H9 (cell line): ENCODE data around the gene PPP1R16B. TPM values are rescaled to one million over a fixed set of nuclear protein-coding genes. Genes with fewer than 3 reads are reported as not detected.

Experiments used
- DNase-seq: peaks from one replicate; pipeline ENCODE4 v3.0.0-alpha.2; 2017
- H2AFZ ChIP-seq: one replicate; pipeline ENCODE4 v1.6.1; 2013; ENCODE audit warnings: mild to moderate bottlenecking, low read length, control low read depth, moderate library complexity
- H2AK5ac ChIP-seq: 2 replicates; pipeline ENCODE4 v1.6.1; 2013; ENCODE audit warnings: low read length, control low read depth, mixed read lengths; ENCODE audit not compliant: insufficient read length
- H2BK120ac ChIP-seq: one replicate; pipeline ENCODE4 v1.6.1; 2013; ENCODE audit warnings: low read depth, mild to moderate bottlenecking, low read length, control low read depth, inconsistent platforms; ENCODE audit not compliant: poor library complexity, severe bottlenecking
- H2BK12ac ChIP-seq: 2 replicates; pipeline ENCODE4 v1.6.1; 2013; ENCODE audit warnings: low read length, control low read depth, mixed read lengths, low read depth; ENCODE audit not compliant: insufficient read length
- H2BK15ac ChIP-seq: 2 replicates; pipeline ENCODE4 v1.6.1; 2013; ENCODE audit warnings: low read depth, low read length, control low read depth
- H2BK20ac ChIP-seq: one replicate; pipeline ENCODE4 v1.6.1; 2013; ENCODE audit warnings: low read depth, mild to moderate bottlenecking, low read length, control low read depth, inconsistent platforms; ENCODE audit not compliant: poor library complexity, severe bottlenecking
- H2BK5ac ChIP-seq: 2 replicates; pipeline ENCODE4 v1.6.1; 2013; ENCODE audit warnings: low read length, control low read depth, mixed read lengths; ENCODE audit not compliant: insufficient read length
- H3K14ac ChIP-seq: 2 replicates; pipeline ENCODE4 v1.6.1; 2013; ENCODE audit warnings: low read length, control low read depth; ENCODE audit not compliant: insufficient read depth
- H3K18ac ChIP-seq: 2 replicates; pipeline ENCODE4 v1.6.1; 2013; ENCODE audit warnings: low read depth, mild to moderate bottlenecking, mixed read lengths, low read length, control low read depth; ENCODE audit not compliant: insufficient read length
- H3K23ac ChIP-seq: 2 replicates; pipeline ENCODE4 v1.6.1; 2013; ENCODE audit warnings: low read length, control low read depth, mixed read lengths, low read depth; ENCODE audit not compliant: insufficient read length
- H3K23me2 ChIP-seq: 2 replicates; pipeline ENCODE4 v1.6.1; 2013; ENCODE audit warnings: low read depth, mild to moderate bottlenecking, mixed read lengths, low read length, control low read depth; ENCODE audit not compliant: insufficient read length, poor library complexity, severe bottlenecking
- H3K27ac ChIP-seq: 2 replicates; pipeline ENCODE4 v1.5.1; 2013; ENCODE audit warnings: low read length, control low read depth, mixed read lengths, low read depth; ENCODE audit not compliant: insufficient read length
- H3K27me3 ChIP-seq: 2 replicates; pipeline ENCODE4 v1.6.1; 2013; ENCODE audit warnings: low read length, control low read depth, inconsistent platforms; ENCODE audit not compliant: insufficient read depth
- H3K4ac ChIP-seq: 2 replicates; pipeline ENCODE4 v1.6.1; 2013; ENCODE audit warnings: low read depth, mild to moderate bottlenecking, control low read depth, inconsistent platforms, low read length, moderate library complexity
- H3K4me1 ChIP-seq: 2 replicates; pipeline ENCODE4 v1.6.1; 2013; ENCODE audit warnings: low read length, control low read depth, inconsistent platforms; ENCODE audit not compliant: insufficient read depth
- H3K4me2 ChIP-seq: 2 replicates; pipeline ENCODE4 v1.6.1; 2013; ENCODE audit warnings: low read length, control low read depth, mixed read lengths; ENCODE audit not compliant: insufficient read length, insufficient read depth
- H3K56ac ChIP-seq: 2 replicates; pipeline ENCODE4 v1.6.1; 2013; ENCODE audit warnings: low read depth, mild to moderate bottlenecking, mixed read lengths, low read length, control low read depth; ENCODE audit not compliant: insufficient read length
- H3K79me1 ChIP-seq: 2 replicates; pipeline ENCODE4 v1.6.1; 2013; ENCODE audit warnings: low read depth, mild to moderate bottlenecking, moderate library complexity, low read length, control low read depth, inconsistent platforms; ENCODE audit not compliant: insufficient read depth, poor library complexity, severe bottlenecking
- H3K79me2 ChIP-seq: 2 replicates; pipeline ENCODE4 v1.6.1; 2013; ENCODE audit warnings: low read length, control low read depth, inconsistent platforms; ENCODE audit not compliant: insufficient read depth
- H3K9ac ChIP-seq: 2 replicates; pipeline ENCODE4 v1.6.1; 2013; ENCODE audit warnings: low read length, control low read depth, mixed read lengths; ENCODE audit not compliant: insufficient read length; ENCODE audit errors: extremely low read depth
- H3K9me3 ChIP-seq: one replicate; pipeline ENCODE4 v1.6.1; 2013; ENCODE audit warnings: low read depth, low read length, inconsistent platforms; ENCODE audit not compliant: control insufficient read depth
- H3T11ph ChIP-seq: one replicate; pipeline ENCODE4 v1.6.1; 2013; ENCODE audit warnings: mild to moderate bottlenecking, low read length, control low read depth, inconsistent platforms
- H4K20me1 ChIP-seq: one replicate; pipeline ENCODE4 v1.6.1; 2013; ENCODE audit not compliant: control insufficient read depth, insufficient read length, insufficient read depth
- H4K5ac ChIP-seq: 2 replicates; pipeline ENCODE4 v1.6.1; 2013; ENCODE audit warnings: low read depth, mild to moderate bottlenecking, mixed read lengths, low read length, control low read depth; ENCODE audit not compliant: insufficient read length
- H4K8ac ChIP-seq: replicated peaks from 2 replicates; pipeline ENCODE4 v1.6.1; 2013; ENCODE audit warnings: low read length, control low read depth, mixed read lengths, low read depth; ENCODE audit not compliant: insufficient read length
- H4K91ac ChIP-seq: 2 replicates; pipeline ENCODE4 v1.6.1; 2013; ENCODE audit warnings: low read depth, mild to moderate bottlenecking, moderate library complexity, mixed read lengths, low read length, control low read depth; ENCODE audit not compliant: insufficient read length
- H3K27ac Mint-ChIP-seq, 3 experiments: 2 replicates in 2 of 3; 3 replicates in 1 of 3; pipeline ENCODE4 v1.8.0; 2020 to 2021; ENCODE audit warnings: mixed read lengths in 3 of 3, mild to moderate bottlenecking in 1 of 3, moderate library complexity in 1 of 3
- H3K27me3 Mint-ChIP-seq: 2 replicates; pipeline ENCODE4 v1.8.0; 2021; ENCODE audit warnings: low read depth, mild to moderate bottlenecking, moderate library complexity, mixed read lengths
- H3K36me3 Mint-ChIP-seq, 3 experiments: 2 replicates in 2 of 3; 3 replicates in 1 of 3; pipeline ENCODE4 v1.8.0; 2020 to 2021; ENCODE audit warnings: low read depth in 3 of 3, mixed read lengths in 3 of 3; ENCODE audit not compliant: insufficient read depth in 1 of 3
- H3K4me1 Mint-ChIP-seq, 2 experiments: 2 replicates each; pipeline ENCODE4 v1.8.0; 2020; ENCODE audit warnings: mixed read lengths in 2 of 2
- H3K4me3 Mint-ChIP-seq, 2 experiments: 2 replicates in 1 of 2; 3 replicates in 1 of 2; pipeline ENCODE4 v1.8.0; 2020 to 2021; ENCODE audit warnings: mild to moderate bottlenecking in 2 of 2, mixed read lengths in 2 of 2, moderate library complexity in 1 of 2
- H3K9me3 Mint-ChIP-seq, 2 experiments: 2 replicates in 1 of 2; 3 replicates in 1 of 2; pipeline ENCODE4 v1.8.0; 2020; ENCODE audit warnings: mild to moderate bottlenecking in 2 of 2, mixed read lengths in 2 of 2, moderate library complexity in 1 of 2
- WGBS: extraction: QIAGEN DNeasy Blood & Tissue Kit; methylation state at CpG from one replicate; pipeline ENCODE4 v1.1.7; 2013; ENCODE audit warnings: missing lambda C conversion rate, low lambda C conversion rate, mixed read lengths; ENCODE audit not compliant: insufficient read length; ENCODE audit errors: extremely low coverage; 5-methylcytosine and 5-hydroxymethylcytosine counted together
- total RNA-seq: library from RNA; stranded (reverse); gene quantifications from 2 replicates; pipeline ENCODE4 v1.2.1, GENCODE V29; 2021
- TF ChIP-seq, protein P1 (sequence below): fragments of 200-600 bp; sonication (generic); conservative IDR thresholded peaks from 3 replicates; pipeline ENCODE4 v1.8.0; 2021; ENCODE audit warnings: antibody characterized with exemption, mild to moderate bottlenecking

The PPP1R16B gene
- total RNA-seq, 1 experiment from 2014 or later: 8.2 TPM

DNA sequence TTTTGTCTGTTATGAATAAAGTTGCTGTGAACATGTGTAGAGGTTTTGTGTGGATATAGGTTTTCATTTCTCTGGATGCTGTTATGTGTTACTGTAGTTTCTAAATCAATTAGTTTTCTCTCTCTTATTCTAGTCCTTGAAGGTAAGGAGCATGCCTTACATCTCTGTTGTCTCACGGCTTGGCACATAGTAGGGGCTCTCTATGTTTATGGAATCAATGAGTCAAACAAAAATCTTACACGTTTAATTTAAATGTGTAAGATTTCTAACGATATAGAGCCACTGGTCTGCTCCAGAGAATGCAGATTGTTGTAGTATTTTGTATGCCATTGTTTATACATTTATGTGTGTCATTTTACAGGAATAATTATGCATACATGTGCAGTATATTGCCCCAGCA lies 141.3 kb downstream of the PPP1R16B start:
- peaks cover 66 to 91% (median 90%) of the 10 kb centered on the region in 3 experiments for H3K36me3 Mint-ChIP-seq
- no peak overlapping the region for H2BK20ac ChIP-seq

More for the DNA sequence above, 141.3 kb downstream of the PPP1R16B start:
- H3K4ac ChIP-seq: no peak overlapping the region
- H3K27ac ChIP-seq: no peak overlapping the region
- no peak overlapping the region for H3K18ac ChIP-seq
- H3K27me3 Mint-ChIP-seq: no peaks in the 10 kb centered on the region
- H2BK120ac ChIP-seq: no peak overlapping the region
- no peak overlapping the region for H3K4me3 Mint-ChIP-seq
- DNase-seq: no peak
- no peaks in the 10 kb centered on the region for H3K9me3 ChIP-seq
- peaks cover 1% of the 10 kb centered on the region for H3K79me1 ChIP-seq
- no peak overlapping the region for H3K14ac ChIP-seq
- no peak overlapping the region; a peak in 1 of 7 replicates for H3K27ac Mint-ChIP-seq
- TF ChIP-seq, protein P1, sequence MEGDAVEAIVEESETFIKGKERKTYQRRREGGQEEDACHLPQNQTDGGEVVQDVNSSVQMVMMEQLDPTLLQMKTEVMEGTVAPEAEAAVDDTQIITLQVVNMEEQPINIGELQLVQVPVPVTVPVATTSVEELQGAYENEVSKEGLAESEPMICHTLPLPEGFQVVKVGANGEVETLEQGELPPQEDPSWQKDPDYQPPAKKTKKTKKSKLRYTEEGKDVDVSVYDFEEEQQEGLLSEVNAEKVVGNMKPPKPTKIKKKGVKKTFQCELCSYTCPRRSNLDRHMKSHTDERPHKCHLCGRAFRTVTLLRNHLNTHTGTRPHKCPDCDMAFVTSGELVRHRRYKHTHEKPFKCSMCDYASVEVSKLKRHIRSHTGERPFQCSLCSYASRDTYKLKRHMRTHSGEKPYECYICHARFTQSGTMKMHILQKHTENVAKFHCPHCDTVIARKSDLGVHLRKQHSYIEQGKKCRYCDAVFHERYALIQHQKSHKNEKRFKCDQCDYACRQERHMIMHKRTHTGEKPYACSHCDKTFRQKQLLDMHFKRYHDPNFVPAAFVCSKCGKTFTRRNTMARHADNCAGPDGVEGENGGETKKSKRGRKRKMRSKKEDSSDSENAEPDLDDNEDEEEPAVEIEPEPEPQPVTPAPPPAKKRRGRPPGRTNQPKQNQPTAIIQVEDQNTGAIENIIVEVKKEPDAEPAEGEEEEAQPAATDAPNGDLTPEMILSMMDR: no peak
- H3T11ph ChIP-seq: no peak overlapping the region
- H3K79me2 ChIP-seq: no peaks in the 10 kb centered on the region
- H2BK5ac ChIP-seq: no peak overlapping the region
- H2BK12ac ChIP-seq: no peak overlapping the region
- H3K9me3 Mint-ChIP-seq: no peaks in the 10 kb centered on the region
- no CpG with 5 or more reads among the region's 3 CpGs for WGBS
- H3K23me2 ChIP-seq: no peaks in the 10 kb centered on the region
- no peak overlapping the region for H2AFZ ChIP-seq
- H3K4me1 Mint-ChIP-seq: peaks cover 4 to 9% of the 10 kb centered on the region in 2 experiments; a peak in 3 of 4 replicates
- H4K5ac ChIP-seq: no peak overlapping the region
- H4K91ac ChIP-seq: no peak overlapping the region
- no peak overlapping the region for H4K8ac ChIP-seq
- H2BK15ac ChIP-seq: no peak overlapping the region
- no peak overlapping the region for H3K4me2 ChIP-seq
- no peak overlapping the region for H3K9ac ChIP-seq
- no peak overlapping the region for H3K23ac ChIP-seq
- no peaks in the 10 kb centered on the region for H4K20me1 ChIP-seq
- no peak overlapping the region for H2AK5ac ChIP-seq
- H3K4me1 ChIP-seq: no peaks in the 10 kb centered on the region
- no peak overlapping the region for H3K56ac ChIP-seq
- no peaks in the 10 kb centered on the region for H3K27me3 ChIP-seq
